GM19395 (cell line): ENCODE measurements around the gene HOXB1.
A peak's percentile ranks its signal among the peaks of the same experiment; 100 is the strongest.

Experiments used
- ATAC-seq: cut with Tn5 transposase; IDR thresholded peaks from one replicate; pipeline ENCODE4 v1.9.1; 2021; ENCODE audit warnings: mild to moderate bottlenecking, moderate library complexity; ENCODE audit not compliant: unreplicated experiment

The HOXB1 gene

DNA sequence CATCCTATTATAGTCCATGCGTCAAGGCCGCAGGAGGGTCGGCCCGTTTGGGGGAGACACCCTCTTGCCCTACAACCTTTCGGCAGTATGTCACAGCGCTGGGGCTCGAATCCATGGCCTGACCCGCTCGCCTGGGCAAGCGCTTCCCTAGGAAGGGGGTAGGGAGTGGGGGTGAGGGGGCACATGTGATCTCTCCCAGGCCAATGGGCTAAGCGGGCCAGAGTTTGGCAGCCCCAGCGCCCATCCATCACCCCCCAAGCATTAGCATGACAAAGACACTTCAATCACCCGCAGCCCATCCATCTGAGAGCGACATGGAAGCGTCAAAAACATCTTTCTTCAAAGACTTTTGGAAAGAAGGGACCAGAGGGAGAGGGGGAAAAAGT lies at the start of gene HOXB1:
Gene HOXB1, minus strand, starts transcription at position 125 of the 386 bp plus-strand sequence. Its CDS starts 107 bp downstream, at position 18.
- no peak for ATAC-seq

GRCh38 chr17:48579760-48580554 lies 49.1 kb upstream of the HOXB1 start:
- ATAC-seq, result no peak

- no peak for ATAC-seq
Observed at GRCh38 chr17:48579471-48579759, 48.6 kb upstream of the HOXB1 start.

- ATAC-seq, result peak; percentile 37
Observed at GRCh38 chr17:48578616-48579470, 48.0 kb upstream of the HOXB1 start.

GRCh38 chr17:48577946-48578615 lies 47.3 kb upstream of the HOXB1 start, which contains the start of gene HOXB4:
HOXB4 (minus strand) TSS chr17:48578350; CDS start chr17:48578319, 31 bp downstream.
- peak; percentile 63 for ATAC-seq

DNA sequence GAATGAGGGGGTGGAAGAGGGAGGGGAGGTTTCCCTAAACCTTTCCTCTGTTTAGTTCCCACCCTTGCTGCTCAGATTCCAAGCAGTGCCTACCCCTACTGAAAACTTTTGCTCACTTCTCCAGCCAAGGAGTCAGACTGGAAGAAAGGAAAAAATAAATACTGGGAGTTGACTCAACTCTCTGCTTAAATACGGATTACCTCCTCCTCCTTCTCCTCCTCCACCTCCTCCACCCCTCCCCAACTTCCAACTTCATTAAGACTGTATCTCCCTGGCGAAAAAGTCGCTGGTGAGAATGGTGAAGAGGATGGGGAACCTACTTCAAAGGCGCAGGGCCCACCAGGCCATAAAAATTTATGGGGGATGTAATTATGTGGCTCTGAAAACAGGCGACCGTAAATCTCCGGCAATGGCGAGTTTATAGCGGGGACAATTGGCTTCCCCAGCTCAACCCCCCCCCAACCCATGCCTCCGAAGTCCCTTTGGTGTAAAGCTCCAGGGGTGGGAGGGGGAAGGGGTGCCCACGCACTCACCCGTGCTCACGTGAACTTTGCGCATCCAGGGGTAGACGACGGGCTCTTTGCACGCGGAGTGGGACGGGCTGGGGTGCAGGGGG lies 46.6 kb upstream of the HOXB1 start:
- peak; percentile 4 for ATAC-seq

DNA sequence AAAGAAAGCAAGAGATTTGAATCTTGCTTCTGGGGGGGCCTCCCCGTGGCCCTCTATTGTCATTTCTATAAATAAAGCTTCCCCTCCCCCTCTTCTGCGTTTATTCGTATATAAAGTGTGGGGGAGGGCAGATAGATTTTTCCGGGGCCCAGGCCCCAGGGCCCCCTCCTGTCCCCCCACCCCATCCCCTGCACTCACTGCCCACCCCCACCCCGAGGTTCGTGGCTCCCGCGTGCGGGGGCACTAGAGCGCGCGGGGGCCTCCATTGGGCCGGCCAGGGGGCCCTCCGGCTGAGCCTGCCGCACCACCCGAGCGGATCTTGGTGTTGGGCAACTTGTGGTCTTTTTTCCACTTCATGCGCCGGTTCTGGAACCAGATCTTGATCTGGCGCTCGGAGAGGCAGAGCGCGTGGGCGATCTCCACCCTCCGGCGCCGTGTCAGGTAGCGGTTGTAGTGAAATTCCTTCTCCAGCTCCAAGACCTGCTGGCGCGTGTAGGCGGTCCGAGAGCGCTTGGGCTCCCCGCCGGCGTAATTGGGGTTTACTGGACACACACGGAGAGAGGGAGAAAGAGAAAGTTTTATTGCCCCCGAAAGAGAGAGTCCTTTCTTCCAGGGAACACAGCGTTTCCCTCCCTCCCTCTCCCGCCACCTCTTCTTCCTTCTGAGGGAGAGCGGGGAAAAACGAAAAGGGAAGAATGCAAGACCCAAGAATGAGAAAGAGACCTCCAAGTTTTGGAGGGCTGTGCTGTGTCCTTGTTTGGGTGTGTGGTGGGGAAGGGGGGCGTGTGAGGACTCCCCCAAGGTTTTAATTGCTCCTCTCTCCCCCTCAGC lies 45.9 kb upstream of the HOXB1 start:
- no peak for ATAC-seq

- ATAC-seq, result no peak
Observed at GRCh38 chr17:48575673-48576478, 45.1 kb upstream of the HOXB1 start.

DNA sequence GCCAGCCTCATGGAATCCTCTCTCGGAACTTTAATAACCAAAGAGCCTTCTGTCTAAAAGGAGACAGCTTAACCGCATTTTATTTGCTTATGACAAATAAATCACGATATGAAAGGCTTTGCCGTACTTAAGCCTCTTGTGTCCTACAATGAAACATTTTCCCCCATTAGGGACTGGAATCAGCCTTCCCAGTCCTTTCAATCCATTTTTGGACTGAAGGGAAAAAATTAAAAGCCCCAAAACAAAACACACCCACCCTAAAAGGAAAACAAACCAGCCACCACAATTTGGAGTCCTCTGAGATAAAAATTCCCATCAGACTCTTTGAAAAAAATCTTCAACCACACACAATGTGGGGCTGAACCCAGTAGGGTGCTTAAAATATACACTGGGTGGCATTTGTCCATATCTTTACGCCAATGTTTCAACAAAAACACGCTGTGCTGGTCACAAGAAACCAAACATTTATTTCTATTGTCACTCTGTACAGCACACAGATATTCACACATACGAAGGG lies 44.3 kb upstream of the HOXB1 start:
- no peak for ATAC-seq

DNA sequence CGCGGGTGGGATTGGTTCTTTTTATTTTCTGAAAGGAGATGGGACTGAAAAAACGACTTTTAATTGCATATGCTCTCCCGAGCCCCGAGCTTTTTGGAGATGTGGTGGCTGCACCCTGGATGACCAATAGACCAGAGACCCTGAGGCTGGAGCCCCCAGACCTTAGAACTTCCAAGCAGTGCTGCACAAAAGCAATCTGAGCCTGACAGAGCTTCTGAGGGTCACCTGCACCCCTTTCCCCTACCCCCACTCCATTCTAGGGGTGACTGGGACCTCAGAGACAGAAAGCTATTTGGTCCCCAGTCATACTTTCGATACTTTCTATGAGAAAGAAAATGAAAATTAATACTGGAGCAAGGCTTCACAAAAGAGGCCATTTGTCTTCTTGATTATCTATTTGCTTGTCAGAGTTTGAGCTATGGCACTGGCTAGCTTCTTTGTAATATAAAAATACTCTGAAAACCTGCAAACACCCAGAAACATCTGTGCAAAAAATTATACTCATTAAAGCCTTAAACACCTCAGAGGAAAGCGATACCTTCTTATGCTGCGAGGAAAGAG lies 43.8 kb upstream of the HOXB1 start:
- no peak for ATAC-seq

DNA sequence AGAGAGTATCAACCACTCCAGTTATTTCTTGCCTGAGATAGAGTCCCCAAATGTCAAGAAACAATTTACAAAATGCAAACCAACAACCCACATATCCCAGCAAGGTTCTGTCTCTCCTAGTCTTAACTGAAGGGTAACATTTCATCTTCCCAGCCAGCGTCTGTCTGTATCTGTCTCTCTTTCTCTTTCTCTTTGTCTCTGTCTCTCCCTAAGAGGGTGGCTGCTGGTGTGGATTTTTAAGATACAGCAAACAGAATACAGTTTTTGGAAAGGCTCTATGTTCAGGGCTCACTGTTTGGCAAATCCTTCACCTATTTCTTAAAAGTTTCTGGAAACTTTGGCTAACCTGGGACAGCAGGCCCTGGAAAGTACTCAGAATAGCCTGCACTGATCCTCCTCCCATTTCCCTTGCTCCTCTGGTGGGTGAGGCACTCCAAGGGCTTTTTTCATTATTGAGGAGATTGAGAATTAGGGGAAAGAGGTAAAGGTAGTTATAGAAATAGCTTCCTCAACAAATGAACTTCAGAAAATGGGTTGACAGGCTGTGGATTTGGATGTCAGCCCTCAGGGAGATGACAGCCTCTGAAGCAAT lies 41.1 kb upstream of the HOXB1 start:
- ATAC-seq, result no peak

GRCh38 chr17:48571024-48571818 lies 40.4 kb upstream of the HOXB1 start:
- ATAC-seq, result no peak

DNA sequence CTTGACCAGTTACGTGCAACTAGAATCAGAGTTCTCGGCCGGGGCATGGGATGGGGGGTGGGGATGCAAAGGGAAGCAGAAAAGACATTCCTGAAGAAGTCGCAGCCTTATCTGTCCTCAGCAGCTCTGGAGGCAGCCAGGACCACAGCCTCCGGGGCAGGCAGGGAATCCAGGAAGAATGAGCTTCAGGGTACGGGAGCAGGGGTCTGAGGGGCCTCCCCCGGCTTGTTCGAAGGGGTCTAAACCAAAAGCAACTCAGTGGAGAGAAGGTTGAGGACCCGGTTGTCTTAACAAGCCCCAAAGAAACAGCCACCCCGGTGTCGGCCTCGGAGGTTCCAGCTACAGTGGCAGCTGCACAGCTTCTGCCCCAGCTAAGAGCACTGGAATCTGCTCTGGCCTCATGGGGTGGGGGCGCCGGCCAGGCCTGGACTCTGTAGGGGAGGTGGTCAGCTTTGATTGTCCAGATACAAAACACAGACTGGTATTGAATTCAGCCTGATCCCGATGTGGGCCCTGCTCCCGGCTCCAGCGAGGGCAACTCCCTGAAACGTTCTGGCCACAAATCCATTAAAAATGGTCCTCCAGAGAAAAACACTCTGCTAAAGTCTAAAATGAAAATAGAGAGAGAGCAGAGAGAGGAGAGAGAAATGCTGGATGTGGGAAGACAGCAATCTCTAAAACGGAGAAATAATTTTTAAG lies 39.7 kb upstream of the HOXB1 start:
- ATAC-seq, result no peak

DNA sequence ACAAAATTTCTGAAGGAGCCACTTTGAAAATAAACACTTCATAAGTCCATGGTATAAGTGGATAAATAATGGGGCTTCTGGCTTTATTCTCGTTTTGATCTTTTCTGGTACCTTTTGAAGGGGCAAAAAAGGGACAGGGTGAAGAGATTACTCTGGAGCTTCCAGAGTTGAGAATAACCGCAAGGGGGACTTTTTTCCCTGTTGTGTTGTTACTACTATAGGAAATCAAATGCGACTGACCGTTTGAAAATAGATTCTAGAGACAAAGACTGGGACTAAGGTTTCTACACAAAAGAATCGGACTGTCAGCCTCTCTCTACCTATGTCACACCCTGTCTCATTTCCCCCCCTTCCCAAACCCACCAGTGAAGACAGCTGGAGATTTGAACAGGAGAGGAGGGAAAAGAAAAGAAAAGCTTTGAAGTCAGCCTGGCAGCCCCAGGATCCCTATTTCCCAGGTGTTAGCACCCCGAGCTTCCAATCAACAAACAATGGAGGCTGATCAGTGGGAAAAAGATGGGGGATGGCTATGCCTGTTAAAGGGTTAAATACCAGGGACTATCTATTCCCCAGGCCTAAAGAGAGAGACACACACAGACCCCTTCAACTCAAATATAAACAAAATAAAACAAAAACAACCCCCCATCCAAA lies 39.0 kb upstream of the HOXB1 start:
- no peak for ATAC-seq

GRCh38 chr17:48569240-48569582 lies 38.4 kb upstream of the HOXB1 start:
- ATAC-seq, result no peak

- ATAC-seq, result no peak
Observed at GRCh38 chr17:48568499-48569239, 37.9 kb upstream of the HOXB1 start.
